IPS-20b (cell line): ENCODE data around the gene ATP5MC3.
"Not testable (repeated sequence)": the region's sequence is repeated elsewhere in the genome, so short reads cannot be mapped to it uniquely, and the experiment has no call there.

ENCODE experiments used
- H3K27ac ChIP-seq: one replicate; pipeline ENCODE4 v1.5.1; 2013; ENCODE audit warnings: low read length
- H3K27me3 ChIP-seq: 2 replicates; pipeline ENCODE4 v1.6.1; 2013; ENCODE audit warnings: mild to moderate bottlenecking, low read length, inconsistent platforms; ENCODE audit not compliant: insufficient read depth
- H3K36me3 ChIP-seq: 2 replicates; pipeline ENCODE4 v1.6.1; 2013; ENCODE audit warnings: low read depth, mild to moderate bottlenecking, inconsistent platforms, low read length, moderate library complexity; ENCODE audit not compliant: insufficient read depth
- H3K4me1 ChIP-seq: 2 replicates; pipeline ENCODE4 v1.6.1; 2013; ENCODE audit warnings: mild to moderate bottlenecking, control low read depth, inconsistent platforms, low read length, moderate library complexity; ENCODE audit not compliant: insufficient read depth
- H3K4me3 ChIP-seq: 2 replicates; pipeline ENCODE4 v1.5.1; 2013; ENCODE audit warnings: mild to moderate bottlenecking, low read length, inconsistent platforms
- H3K9ac ChIP-seq: 2 replicates; pipeline ENCODE4 v1.6.1; 2013; ENCODE audit warnings: low read depth, mild to moderate bottlenecking, inconsistent platforms, low read length, moderate library complexity
- H3K9me3 ChIP-seq: 2 replicates; pipeline ENCODE4 v1.6.1; 2013; ENCODE audit warnings: mild to moderate bottlenecking, low read depth, low read length, inconsistent platforms; ENCODE audit not compliant: insufficient read depth

ATP5MC3 gene

DNA sequence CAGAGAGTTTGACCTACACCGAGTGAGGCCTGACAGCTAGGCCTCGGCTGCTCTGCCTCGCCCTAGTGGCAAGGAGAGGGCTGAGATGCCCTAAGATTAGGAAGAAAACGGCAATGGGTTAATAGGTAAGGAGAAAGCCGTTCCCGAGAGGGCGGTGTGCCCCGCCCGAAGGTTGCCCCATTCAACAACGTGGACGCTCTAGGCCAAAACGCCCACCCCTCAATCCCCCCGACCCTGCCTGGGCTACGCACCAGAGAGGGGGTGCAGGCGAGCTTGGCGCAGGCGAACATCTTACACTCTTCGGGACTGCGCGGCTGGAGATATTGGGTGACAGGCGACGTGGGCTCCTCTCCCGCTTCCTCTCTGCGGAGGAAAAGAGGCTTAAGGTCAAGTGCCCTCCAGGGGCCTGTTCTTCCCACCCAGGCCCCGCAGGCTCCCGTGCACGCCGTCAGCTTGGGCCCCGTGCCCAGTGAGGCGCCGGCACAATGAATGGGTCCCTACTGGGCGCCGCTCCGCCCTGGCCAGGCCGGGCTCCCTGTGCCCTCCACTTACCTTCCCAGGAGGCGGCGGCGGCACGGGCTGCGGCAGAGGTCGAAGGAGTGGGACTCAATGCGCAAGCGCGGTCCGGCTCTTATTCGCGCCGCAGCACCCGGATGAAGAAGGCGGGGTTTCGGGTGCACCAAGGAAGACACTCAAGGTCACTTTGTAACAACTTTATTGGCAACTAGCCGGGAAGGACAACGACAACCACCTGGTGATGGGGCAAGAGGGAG lies at the start of gene ATP5MC3:
TSS of gene ATP5MC3 (minus strand) at position 607 of the 773 bp plus-strand sequence. CDS start at position 290, 317 bp downstream.
- H3K4me3 ChIP-seq = peak within 1 kb of the TSS; percentile 95
- peak within 1 kb of the TSS; percentile 97 for H3K9ac ChIP-seq
- peak within 1 kb of the TSS; percentile 56 for H3K27ac ChIP-seq
- no peaks in the 10 kb centered on the region for H3K9me3 ChIP-seq
- no peaks in the 10 kb centered on the region for H3K27me3 ChIP-seq
- H3K4me1 ChIP-seq = peaks cover 8% of the 10 kb centered on the region; the same call in 1 of the 2 replicates
- peaks cover 38% of the 10 kb centered on the region for H3K36me3 ChIP-seq

DNA sequence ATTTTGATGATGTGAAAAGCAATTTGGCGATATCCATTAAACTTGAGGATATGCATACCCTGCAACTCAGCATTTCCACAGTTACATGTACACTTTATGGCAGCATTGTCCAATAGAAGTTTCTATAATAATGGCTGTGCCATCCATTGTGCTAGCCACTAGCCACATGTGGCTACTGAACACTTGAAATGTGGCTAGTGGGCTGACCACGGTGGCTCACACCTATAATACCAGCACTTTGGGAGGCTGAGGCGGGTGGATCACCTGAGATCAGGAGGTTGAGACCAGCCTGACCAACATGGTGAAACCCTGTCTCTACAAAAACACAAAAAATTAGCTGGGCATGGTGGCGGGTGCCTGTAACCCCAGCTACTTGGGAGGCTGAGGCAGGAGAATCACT lies 47.1 kb upstream of the ATP5MC3 start:
- not testable (repeated sequence) for H3K27me3 ChIP-seq, H3K27ac ChIP-seq, H3K9me3 ChIP-seq, H3K4me3 ChIP-seq, H3K9ac ChIP-seq, H3K4me1 ChIP-seq, H3K36me3 ChIP-seq

DNA sequence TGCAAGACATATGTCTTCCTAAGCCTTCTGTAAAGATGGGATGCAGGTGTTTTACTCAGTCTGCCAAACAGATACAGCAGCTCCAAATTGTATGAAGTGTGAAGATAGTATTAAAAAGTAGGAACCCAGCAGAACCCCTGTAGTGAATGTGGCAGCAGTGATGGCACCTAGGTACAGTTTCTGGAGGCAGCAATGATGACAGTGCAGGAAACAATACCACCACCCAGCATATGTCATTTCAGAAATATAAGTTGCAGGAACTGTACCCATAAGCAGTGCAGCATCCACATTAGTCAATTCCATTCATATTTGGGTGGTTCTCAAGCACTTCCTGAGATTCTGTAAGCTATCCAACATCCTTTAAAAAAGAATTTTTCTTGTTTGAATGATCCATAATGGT lies 46.7 kb upstream of the ATP5MC3 start:
- no peak overlapping the region for H3K9ac ChIP-seq
- no peaks in the 10 kb centered on the region for H3K4me1 ChIP-seq
- no peak overlapping the region for H3K27ac ChIP-seq
- no peaks in the 10 kb centered on the region for H3K36me3 ChIP-seq
- no peaks in the 10 kb centered on the region for H3K9me3 ChIP-seq
- H3K27me3 ChIP-seq = no peaks in the 10 kb centered on the region
- no peak overlapping the region for H3K4me3 ChIP-seq

DNA sequence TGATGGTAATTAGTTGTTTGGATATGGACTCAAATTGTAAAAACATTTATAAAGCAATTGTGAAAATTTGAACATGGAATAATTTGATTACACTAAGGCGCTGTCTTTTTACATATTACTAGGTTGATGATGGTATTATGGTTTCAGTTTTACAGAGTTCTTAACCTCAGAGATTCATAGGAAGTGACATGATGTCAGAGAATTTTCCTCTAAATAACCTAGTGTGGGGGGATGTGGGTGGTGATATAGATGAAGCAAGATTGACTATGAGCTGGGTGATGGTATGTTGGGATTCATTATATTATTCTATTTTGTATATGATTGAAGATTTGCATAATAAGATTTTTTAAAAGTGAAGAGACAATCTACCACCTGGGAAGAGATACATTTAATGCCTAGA lies 45.9 kb upstream of the ATP5MC3 start:
- no peaks in the 10 kb centered on the region for H3K27me3 ChIP-seq
- no peaks in the 10 kb centered on the region for H3K36me3 ChIP-seq
- no peaks in the 10 kb centered on the region for H3K9me3 ChIP-seq
- H3K4me1 ChIP-seq = no peaks in the 10 kb centered on the region
- no peak overlapping the region for H3K27ac ChIP-seq
- no peak overlapping the region for H3K4me3 ChIP-seq
- no peak overlapping the region for H3K9ac ChIP-seq

DNA sequence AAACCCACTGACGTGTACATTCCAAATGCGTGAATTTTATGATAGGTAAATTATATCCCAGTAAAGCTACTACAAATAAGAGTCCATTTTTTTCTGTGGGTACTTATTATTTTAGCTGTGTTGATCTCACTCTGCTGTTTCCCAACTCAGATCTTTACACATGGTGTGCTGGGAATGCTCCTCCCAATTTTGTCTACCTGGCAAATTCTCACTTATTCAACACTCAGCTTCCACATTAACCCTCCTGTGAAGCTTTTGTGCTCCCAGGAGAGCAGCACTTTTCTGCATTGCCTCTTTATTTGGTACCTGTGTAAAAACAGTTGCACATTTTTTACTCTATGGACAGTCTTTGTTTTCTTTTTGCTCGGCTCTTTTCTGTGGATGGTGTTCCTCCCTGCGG lies 38.6 kb upstream of the ATP5MC3 start:
- Histone ChIP-seq H3K4me3 (no peak overlapping the region), H3K4me1 (no peaks in the 10 kb centered on the region), H3K27ac (no peak overlapping the region), H3K9ac (no peak overlapping the region), H3K9me3 (no peaks in the 10 kb centered on the region), H3K27me3 (no peaks in the 10 kb centered on the region), H3K36me3 (no peaks in the 10 kb centered on the region)

DNA sequence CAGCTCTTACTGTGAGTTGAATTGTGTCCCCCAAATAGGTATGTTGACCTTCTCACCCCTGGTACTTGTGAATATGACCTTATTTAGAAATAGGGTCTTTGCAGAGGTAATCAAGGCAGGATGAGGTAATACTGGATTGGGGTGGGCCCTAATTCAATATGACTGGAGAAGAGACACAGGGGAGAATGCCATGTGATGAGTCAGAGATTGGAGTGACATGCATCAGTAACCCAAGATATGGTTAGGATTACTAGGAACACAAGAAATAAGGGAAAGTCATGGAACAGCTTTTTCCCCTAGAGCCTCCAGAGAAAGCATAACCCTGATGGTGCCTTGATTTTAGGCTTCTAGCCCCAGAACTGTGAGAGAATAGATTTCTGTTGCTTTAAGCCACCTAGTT lies 37.0 kb upstream of the ATP5MC3 start:
- Histone ChIP-seq H3K4me1 (no peaks in the 10 kb centered on the region), H3K27ac (no peak overlapping the region), H3K4me3 (no peak overlapping the region), H3K9ac (no peak overlapping the region), H3K36me3 (no peaks in the 10 kb centered on the region), H3K9me3 (no peaks in the 10 kb centered on the region), H3K27me3 (no peaks in the 10 kb centered on the region)

DNA sequence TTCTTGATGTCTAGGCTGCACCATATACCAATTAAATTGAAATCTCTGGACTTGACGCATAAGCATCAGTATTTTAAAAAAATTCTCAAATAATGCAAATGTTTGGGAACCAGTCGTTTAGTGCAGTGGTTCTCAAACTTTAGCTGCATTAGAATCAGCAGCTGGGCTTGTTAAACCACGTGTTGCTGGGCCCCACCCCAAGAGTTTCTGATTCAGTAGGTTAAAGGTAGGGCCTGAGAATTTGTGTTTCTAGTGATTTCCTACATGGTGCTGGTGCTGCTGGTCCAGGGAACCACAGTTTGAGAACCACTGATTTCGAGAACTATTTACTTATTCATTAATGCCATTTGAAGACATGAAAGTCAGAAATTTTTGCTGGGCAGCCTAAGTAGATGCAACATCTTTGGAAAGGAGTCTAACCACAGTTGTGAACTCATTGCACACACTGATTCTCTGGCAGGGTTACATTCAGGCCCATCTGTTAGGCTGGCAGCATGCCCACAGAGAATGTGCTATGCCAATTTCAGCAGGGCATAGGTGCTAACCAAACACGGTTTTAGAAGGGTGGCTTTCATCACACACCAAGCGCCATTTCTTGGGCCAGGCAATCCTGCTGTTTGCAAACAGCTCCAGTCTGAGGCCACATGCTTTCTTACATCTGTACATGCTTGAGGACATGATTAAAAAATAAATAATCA lies 26.4 kb upstream of the ATP5MC3 start:
- Histone ChIP-seq H3K4me1 (no peaks in the 10 kb centered on the region; the same call in 1 of the 2 replicates), H3K9me3 (no peaks in the 10 kb centered on the region), H3K4me3 (no peak overlapping the region), H3K27me3 (peaks cover 5% of the 10 kb centered on the region; the same call in 1 of the 2 replicates), H3K9ac (no peak overlapping the region), H3K36me3 (no peaks in the 10 kb centered on the region), H3K27ac (no peak overlapping the region)

DNA sequence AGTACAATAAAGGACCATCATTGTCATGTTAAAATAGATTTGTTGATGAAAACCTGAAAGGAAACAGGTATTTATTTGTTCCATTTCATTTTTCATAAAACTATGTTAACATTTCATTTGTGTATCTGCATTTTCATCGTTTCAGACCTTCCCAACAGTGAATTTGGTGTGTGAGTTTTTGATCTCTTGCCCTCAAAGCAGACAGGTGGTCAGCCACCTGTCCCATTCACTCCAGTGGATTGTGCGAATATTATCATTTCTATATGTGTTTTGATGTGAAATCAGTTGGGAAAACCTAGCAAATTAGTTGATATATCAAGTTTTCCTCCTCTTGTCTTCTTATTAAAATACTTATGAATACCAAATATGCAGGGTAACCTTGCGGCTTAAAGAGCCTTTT lies 25.4 kb upstream of the ATP5MC3 start:
- H3K27me3 ChIP-seq = peaks cover 5% of the 10 kb centered on the region; the same call in 1 of the 2 replicates

DNA sequence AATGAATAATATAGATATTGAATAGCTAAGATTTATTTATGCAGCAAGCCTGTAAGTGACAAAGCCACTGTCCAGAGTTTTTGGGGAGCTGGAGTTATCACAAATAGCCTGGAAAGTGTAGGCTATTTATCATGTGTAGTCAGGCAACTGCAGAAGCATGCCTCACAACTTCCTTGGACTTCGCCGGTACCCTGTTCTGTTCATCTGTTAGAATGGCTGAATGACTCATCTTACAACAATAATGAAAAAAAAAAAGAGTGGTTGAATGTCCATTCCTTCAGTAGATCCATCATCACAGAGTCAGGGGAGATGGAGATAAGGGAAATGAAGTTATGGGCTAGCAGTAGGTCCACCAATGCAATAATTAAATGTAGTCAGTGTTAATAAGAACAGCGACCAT lies 24.0 kb upstream of the ATP5MC3 start:
- Histone ChIP-seq H3K4me1 (no peaks in the 10 kb centered on the region; the same call in 1 of the 2 replicates), H3K27me3 (peaks cover 5% of the 10 kb centered on the region; the same call in 1 of the 2 replicates), H3K9me3 (no peaks in the 10 kb centered on the region)

More for the DNA sequence above, 25.4 kb upstream of the ATP5MC3 start:
- Histone ChIP-seq H3K4me1 (no peaks in the 10 kb centered on the region; the same call in 1 of the 2 replicates), H3K36me3 (no peaks in the 10 kb centered on the region), H3K27ac (no peak overlapping the region), H3K9me3 (no peaks in the 10 kb centered on the region), H3K9ac (no peak overlapping the region), H3K4me3 (no peak overlapping the region)

DNA sequence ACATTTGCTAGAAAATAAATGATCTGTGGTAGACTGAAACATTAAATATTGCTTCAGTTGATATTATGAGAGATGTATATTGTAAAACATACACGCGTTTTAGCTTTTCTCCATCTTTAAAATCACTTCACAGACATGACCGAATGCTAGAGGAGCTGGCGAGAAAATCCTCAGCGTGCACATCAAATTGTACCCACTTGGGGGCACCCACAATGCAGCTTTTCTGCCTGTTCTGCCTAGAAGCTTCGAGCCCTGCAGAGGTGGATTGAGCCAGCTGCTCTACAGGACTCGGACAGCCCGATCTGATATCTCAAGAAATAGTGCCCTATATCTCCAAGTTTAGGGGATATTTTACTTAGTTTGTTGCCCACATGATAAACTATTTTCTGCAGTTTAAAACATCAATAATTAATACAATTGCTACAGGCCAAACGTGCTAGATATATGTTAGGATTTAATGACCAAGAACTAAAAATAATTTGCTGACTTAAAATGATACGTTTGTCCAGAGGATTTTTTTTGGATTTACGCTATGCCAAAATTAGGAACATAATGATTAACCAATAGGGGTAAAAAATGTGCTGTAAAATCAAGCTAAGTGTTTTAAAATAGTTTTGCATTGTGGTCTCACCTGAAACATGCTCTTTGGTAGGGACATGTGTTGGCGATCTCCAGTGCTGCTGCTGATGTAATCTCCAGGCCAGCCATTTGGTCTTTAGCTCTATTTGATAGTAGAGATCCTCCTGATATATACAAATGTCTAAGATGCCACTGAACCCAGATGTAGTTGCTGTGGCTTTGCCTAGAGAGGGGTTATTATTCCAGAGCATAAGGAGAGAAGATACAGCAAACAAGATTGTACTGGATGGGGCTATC lies 22.3 kb upstream of the ATP5MC3 start:
- Histone ChIP-seq H3K27me3 (peaks cover 5% of the 10 kb centered on the region; the same call in 1 of the 2 replicates), H3K4me1 (no peaks in the 10 kb centered on the region; the same call in 1 of the 2 replicates), H3K36me3 (no peaks in the 10 kb centered on the region), H3K9me3 (no peaks in the 10 kb centered on the region), H3K9ac (no peak overlapping the region), H3K4me3 (no peak overlapping the region), H3K27ac (no peak overlapping the region)

More for the DNA sequence above, 24.0 kb upstream of the ATP5MC3 start:
- no peak overlapping the region for H3K27ac ChIP-seq
- H3K9ac ChIP-seq = no peak overlapping the region
- H3K4me3 ChIP-seq = no peak overlapping the region
- H3K36me3 ChIP-seq = no peaks in the 10 kb centered on the region

DNA sequence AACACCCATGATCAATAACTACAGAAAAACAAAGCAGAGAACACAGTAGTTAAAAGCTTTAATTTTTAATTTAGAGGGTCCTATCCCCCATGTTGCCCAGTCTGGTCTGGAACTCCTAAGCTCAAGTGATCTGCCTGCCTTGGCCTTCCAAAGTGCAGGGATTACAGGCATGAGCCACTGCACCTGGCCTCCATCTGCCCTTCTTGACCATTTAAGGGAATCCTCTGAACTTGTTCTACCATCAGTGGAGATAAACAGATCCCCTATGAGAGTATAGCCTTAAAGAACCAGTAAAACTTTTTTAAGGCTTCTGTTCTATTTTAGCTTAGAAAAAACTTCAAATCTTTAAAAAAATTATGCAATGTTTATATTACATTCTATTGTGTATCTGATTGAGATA lies 13.5 kb upstream of the ATP5MC3 start:
- Histone ChIP-seq H3K9me3 (no peaks in the 10 kb centered on the region), H3K27me3 (no peaks in the 10 kb centered on the region), H3K4me3 (no peak overlapping the region), H3K9ac (no peak overlapping the region), H3K4me1 (no peaks in the 10 kb centered on the region), H3K36me3 (no peaks in the 10 kb centered on the region), H3K27ac (no peak overlapping the region)
